Loucy (cell line): ENCODE results near the gene TOP3B.

Experiments
- H2AFZ ChIP-seq: fragments of 200-600 bp; sonication (generic); 2 replicates; pipeline ENCODE4 v1.6.0; 2016; ENCODE audit warnings: antibody characterized with exemption, mild to moderate bottlenecking, low read length, moderate library complexity
- H3F3A ChIP-seq: fragments of 200-600 bp; 2 replicates; pipeline ENCODE4 v1.6.0; 2016; ENCODE audit warnings: antibody characterized with exemption, low read depth, mild to moderate bottlenecking
- H3K27me3 ChIP-seq: fragments of 200-600 bp; sonication (generic); 2 replicates; pipeline ENCODE4 v1.6.1; 2014; ENCODE audit warnings: low read length, mild to moderate bottlenecking; ENCODE audit not compliant: insufficient read depth, poor library complexity, severe bottlenecking
- H3K36me3 ChIP-seq: fragments of 200-600 bp; sonication (generic); 2 replicates; pipeline ENCODE4 v1.6.1; 2016; ENCODE audit warnings: low read length; ENCODE audit not compliant: insufficient read depth
- H3K4me1 ChIP-seq: fragments of 200-600 bp; sonication (generic); 2 replicates; pipeline ENCODE4 v1.5.1; 2014; ENCODE audit warnings: low read length, mild to moderate bottlenecking; ENCODE audit not compliant: insufficient read depth, poor library complexity, severe bottlenecking
- H3K4me2 ChIP-seq: fragments of 200-600 bp; sonication (generic); 2 replicates; pipeline ENCODE4 v1.6.0; 2014; ENCODE audit warnings: antibody characterized with exemption, low read length, low read depth, mild to moderate bottlenecking; ENCODE audit not compliant: poor library complexity, severe bottlenecking
- H3K4me3 ChIP-seq: fragments of 200-600 bp; sonication (generic); 2 replicates; pipeline ENCODE4 v1.5.1; 2014; ENCODE audit warnings: low read length, mild to moderate bottlenecking, mixed read lengths; ENCODE audit not compliant: poor library complexity, severe bottlenecking
- H3K79me2 ChIP-seq: fragments of 200-600 bp; sonication (generic); 2 replicates; pipeline ENCODE4 v1.6.1; 2014; ENCODE audit warnings: low read length; ENCODE audit not compliant: insufficient read depth
- H3K9ac ChIP-seq: fragments of 200-600 bp; sonication (generic); 2 replicates; pipeline ENCODE4 v1.6.0; 2014; ENCODE audit warnings: mild to moderate bottlenecking, low read depth, low read length, moderate library complexity; ENCODE audit not compliant: poor library complexity, severe bottlenecking
- H3K9me2 ChIP-seq: fragments of 200-600 bp; sonication (generic); replicated peaks from 2 replicates; pipeline ENCODE4 v1.6.1; 2016; ENCODE audit warnings: low read depth, low read length, mixed read lengths
- H3K9me3 ChIP-seq: fragments of 200-600 bp; sonication (generic); 2 replicates; pipeline ENCODE4 v1.6.1; 2014; ENCODE audit warnings: mild to moderate bottlenecking, antibody characterized with exemption, low read length, low read depth; ENCODE audit not compliant: insufficient read depth
- H4K20me1 ChIP-seq: fragments of 200-600 bp; sonication (generic); 2 replicates; pipeline ENCODE4 v1.6.0; 2014; ENCODE audit warnings: antibody characterized with exemption, low read length, mild to moderate bottlenecking; ENCODE audit not compliant: insufficient read depth, poor library complexity, severe bottlenecking
- CTCF ChIP-seq: fragments of 200-600 bp; sonication (generic); conservative IDR thresholded peaks from 2 replicates; pipeline ENCODE4 v1.5.1; 2014; ENCODE audit warnings: mild to moderate bottlenecking, antibody characterized with exemption, low read length
- EZH2phosphoT487 ChIP-seq: fragments of 200-600 bp; IDR thresholded peaks from 2 replicates; pipeline ENCODE4 v1.6.1; 2018; ENCODE audit warnings: antibody characterized with exemption, mild to moderate bottlenecking, moderate library complexity, borderline replicate concordance

The TOP3B gene

GRCh38 chr22:21933413-21933812 is 49.2 kb downstream of the TOP3B start:
- H3K9me3 ChIP-seq: no peaks in the 10 kb centered on the region
- TF ChIP-seq CTCF (no peak), EZH2phosphoT487 (no peak)
- H4K20me1 ChIP-seq: no peaks in the 10 kb centered on the region
- no peak overlapping the region for H2AFZ ChIP-seq
- H3F3A ChIP-seq: 0 out of 2 replicates have a peak, but pooled peaks cover 2% of the 10 kb centered on the region
- H3K27me3 ChIP-seq: no peaks in the 10 kb centered on the region
- no peak overlapping the region for H3K9ac ChIP-seq
- H3K36me3 ChIP-seq: peaks cover 43% of the 10 kb centered on the region; the same call in 1 of the 2 replicates
- H3K4me3 ChIP-seq: no peak overlapping the region
- peaks cover 8% of the 10 kb centered on the region; the same call in 1 of the 2 replicates for H3K79me2 ChIP-seq
- peaks cover 29% of the 10 kb centered on the region for H3K4me1 ChIP-seq
- no peak overlapping the region for H3K4me2 ChIP-seq
- no peaks in the 10 kb centered on the region for H3K9me2 ChIP-seq

- TF ChIP-seq EZH2phosphoT487 (no peak), CTCF (no peak)
- peaks cover 43% of the 10 kb centered on the region; the same call in 1 of the 2 replicates for H3K36me3 ChIP-seq
Measured at GRCh38 chr22:21932347-21932746, 50.2 kb downstream of the TOP3B start.

GRCh38 chr22:21931056-21931455 is 51.5 kb downstream of the TOP3B start:
- H3K9me3 ChIP-seq: no peaks in the 10 kb centered on the region
- 0 out of 2 replicates have a peak, but pooled peaks cover 2% of the 10 kb centered on the region for H3F3A ChIP-seq
- H4K20me1 ChIP-seq: no peaks in the 10 kb centered on the region
- peaks cover 43% of the 10 kb centered on the region; the same call in 1 of the 2 replicates for H3K36me3 ChIP-seq
- H2AFZ ChIP-seq: no peak overlapping the region
- H3K4me3 ChIP-seq: no peak overlapping the region
- H3K4me2 ChIP-seq: no peak overlapping the region
- H3K4me1 ChIP-seq: peaks cover 16% of the 10 kb centered on the region
- no peaks in the 10 kb centered on the region for H3K27me3 ChIP-seq
- H3K79me2 ChIP-seq: no peaks in the 10 kb centered on the region
- no peak overlapping the region for H3K9ac ChIP-seq
- TF ChIP-seq EZH2phosphoT487 (no peak), CTCF (no peak)
- no peaks in the 10 kb centered on the region for H3K9me2 ChIP-seq

More at GRCh38 chr22:21932347-21932746, 50.2 kb downstream of the TOP3B start:
- H3K4me2 ChIP-seq: no peak overlapping the region
- H3K9me2 ChIP-seq: no peaks in the 10 kb centered on the region
- peaks cover 21% of the 10 kb centered on the region for H3K4me1 ChIP-seq
- H2AFZ ChIP-seq: no peak overlapping the region
- no peaks in the 10 kb centered on the region for H3K27me3 ChIP-seq
- no peaks in the 10 kb centered on the region for H3K9me3 ChIP-seq
- 0 out of 2 replicates have a peak, but pooled peaks cover 2% of the 10 kb centered on the region for H3F3A ChIP-seq
- H3K79me2 ChIP-seq: peaks cover 5% of the 10 kb centered on the region; the same call in 1 of the 2 replicates
- no peaks in the 10 kb centered on the region for H4K20me1 ChIP-seq
- H3K4me3 ChIP-seq: no peak overlapping the region
- H3K9ac ChIP-seq: no peak overlapping the region
